Thyroid gland (tissue), 4 donors: Measurements from ENCODE around the gene PTPN13.

ENCODE experiments used
- POLR2A ChIP-seq, 2 donors: fragments of 450-650 bp; IDR thresholded peaks; one replicate each; pipeline ENCODE4 v1.6.1; 2017; ENCODE audit warnings: antibody characterized with exemption in 2 of 2, mild to moderate bottlenecking in 2 of 2, moderate library complexity in 1 of 2
- TF ChIP-seq, protein P1 (sequence below), 6 experiments: fragments of 200-600 bp in 3 of 6; fragments of 450-650 bp in 3 of 6; sonication (generic) in 3 of 6; IDR thresholded peaks; one replicate each; pipeline ENCODE4 v1.5.1; 2016 to 2019; ENCODE audit warnings: antibody characterized with exemption in 6 of 6, mild to moderate bottlenecking in 2 of 6, inconsistent platforms in 1 of 6, moderate library complexity in 1 of 6

GRCh38 chr4:86810847-86811246, 216.7 kb downstream of the PTPN13 start:
- TF ChIP-seq, protein P1, sequence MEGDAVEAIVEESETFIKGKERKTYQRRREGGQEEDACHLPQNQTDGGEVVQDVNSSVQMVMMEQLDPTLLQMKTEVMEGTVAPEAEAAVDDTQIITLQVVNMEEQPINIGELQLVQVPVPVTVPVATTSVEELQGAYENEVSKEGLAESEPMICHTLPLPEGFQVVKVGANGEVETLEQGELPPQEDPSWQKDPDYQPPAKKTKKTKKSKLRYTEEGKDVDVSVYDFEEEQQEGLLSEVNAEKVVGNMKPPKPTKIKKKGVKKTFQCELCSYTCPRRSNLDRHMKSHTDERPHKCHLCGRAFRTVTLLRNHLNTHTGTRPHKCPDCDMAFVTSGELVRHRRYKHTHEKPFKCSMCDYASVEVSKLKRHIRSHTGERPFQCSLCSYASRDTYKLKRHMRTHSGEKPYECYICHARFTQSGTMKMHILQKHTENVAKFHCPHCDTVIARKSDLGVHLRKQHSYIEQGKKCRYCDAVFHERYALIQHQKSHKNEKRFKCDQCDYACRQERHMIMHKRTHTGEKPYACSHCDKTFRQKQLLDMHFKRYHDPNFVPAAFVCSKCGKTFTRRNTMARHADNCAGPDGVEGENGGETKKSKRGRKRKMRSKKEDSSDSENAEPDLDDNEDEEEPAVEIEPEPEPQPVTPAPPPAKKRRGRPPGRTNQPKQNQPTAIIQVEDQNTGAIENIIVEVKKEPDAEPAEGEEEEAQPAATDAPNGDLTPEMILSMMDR (IDR thresholded peaks at IDR 0.05) = no peak
- TF ChIP-seq POLR2A (IDR thresholded peaks at IDR 0.05) = no peak
